B cell (primary cell): ENCODE results near the gene WDR5B. TPM values are rescaled to one million over a fixed set of nuclear protein-coding genes. Genes with fewer than 3 reads are reported as not detected.
A peak's percentile ranks its signal among the peaks of the same experiment; 100 is the strongest.

Experiments used
- ATAC-seq: fragments of 200-7000 bp; cut with Tn5 transposase; one replicate; pipeline ENCODE4 v1.10.0; 2021; ENCODE audit warnings: low read depth, mild to moderate bottlenecking, moderate number of reproducible peaks, moderate library complexity
- CTCF ChIA-PET: fragments of 350-600 bp; sonication (Branson Sonifier 250); formaldehyde crosslinking; loops from one replicate; lab custom pipeline; 2021; ENCODE audit warnings: antibody characterized with exemption, inconsistent platforms; lab: Charles Lee
- POLR2A ChIA-PET: fragments of 350-600 bp; sonication (Branson Sonifier 250); formaldehyde crosslinking; loops from one replicate; lab custom pipeline; 2021; ENCODE audit warnings: antibody characterized with exemption; lab: Charles Lee
- DNase-seq: peaks from one replicate; pipeline ENCODE4 v3.0.0; 2013
- H2AFZ ChIP-seq: 2 replicates; pipeline ENCODE4 v1.6.1; 2012; ENCODE audit warnings: mild to moderate bottlenecking, low read depth, low read length; ENCODE audit not compliant: insufficient read depth, poor library complexity, severe bottlenecking
- H3K27ac ChIP-seq, 2 donors: 1 replicate in 1 of 2; 2 replicates in 1 of 2; pipeline ENCODE4 v1.5.1; 2012 to 2013; ENCODE audit warnings: low read length in 2 of 2, mild to moderate bottlenecking in 2 of 2, moderate library complexity in 1 of 2
- H3K27me3 ChIP-seq, 4 experiments: fragments of 200-600 bp in 1 of 4; sonication (generic) in 1 of 4; replicated peaks in 1 of 4; 1 replicate in 2 of 4; 2 replicates in 2 of 4; pipeline versions ENCODE4 v1.6.1 to v1.7.0; 2013 to 2016; ENCODE audit warnings: low read length in 3 of 4, mild to moderate bottlenecking in 2 of 4, mixed read lengths in 1 of 4, moderate library complexity in 1 of 4; ENCODE audit not compliant: insufficient read depth in 4 of 4, control insufficient read depth in 3 of 4; ENCODE audit errors: control extremely low read depth in 1 of 4
- H3K36me3 ChIP-seq, 2 experiments: replicated peaks in 1 of 2; 1 replicate in 1 of 2; 2 replicates in 1 of 2; pipeline versions ENCODE4 v1.6.1 to v1.7.1; 2013; ENCODE audit warnings: low read length in 1 of 2; ENCODE audit not compliant: insufficient read depth in 2 of 2, control insufficient read depth in 1 of 2; ENCODE audit errors: control extremely low read depth in 1 of 2, extremely low read depth in 1 of 2
- H3K4me1 ChIP-seq, 2 donors: fragments of 200-600 bp in 1 of 2; sonication (generic) in 1 of 2; 1 replicate in 1 of 2; 2 replicates in 1 of 2; pipeline versions ENCODE4 v1.5.1 to v1.6.1; 2013 to 2017; ENCODE audit warnings: low read length in 2 of 2; ENCODE audit not compliant: control insufficient read depth in 2 of 2, insufficient read depth in 2 of 2
- H3K4me2 ChIP-seq: replicated peaks from 2 replicates; pipeline ENCODE3; 2012; ENCODE audit warnings: mild to moderate bottlenecking, low read depth, low read length; ENCODE audit not compliant: poor library complexity, severe bottlenecking
- H3K4me3 ChIP-seq, 5 experiments: fragments of 200-600 bp in 1 of 5; sonication (generic) in 1 of 5; 1 replicate in 3 of 5; 2 replicates in 2 of 5; pipeline versions ENCODE4 v1.5.1 to v1.7.0; 2011 to 2016; ENCODE audit warnings: low read length in 4 of 5, mild to moderate bottlenecking in 4 of 5, low read depth in 2 of 5, control low read depth in 1 of 5, moderate library complexity in 1 of 5; ENCODE audit not compliant: insufficient read depth in 1 of 5; ENCODE audit errors: control extremely low read depth in 1 of 5, extremely low read depth in 1 of 5
- H3K79me2 ChIP-seq: fragments of 200-600 bp; sonication (generic); one replicate; pipeline ENCODE4 v1.6.0; 2016; ENCODE audit warnings: low read length; ENCODE audit not compliant: control insufficient read depth, insufficient read depth
- H3K9ac ChIP-seq: fragments of 200-600 bp; sonication (generic); 2 replicates; pipeline ENCODE4 v1.6.1; 2017; ENCODE audit warnings: mild to moderate bottlenecking, low read length, moderate library complexity
- H3K9me3 ChIP-seq, 3 donors: one replicate each; pipeline versions ENCODE4 v1.6.1 to v1.7.1; 2013; ENCODE audit warnings: low read length in 2 of 3; ENCODE audit not compliant: control insufficient read depth in 2 of 3, insufficient read depth in 1 of 3; ENCODE audit errors: control extremely low read depth in 1 of 3
- H4K20me1 ChIP-seq: 2 replicates; pipeline ENCODE4 v1.6.0; 2012; ENCODE audit warnings: mild to moderate bottlenecking, low read length; ENCODE audit not compliant: insufficient read depth, control insufficient read depth, poor library complexity, severe bottlenecking
- H3K27ac Mint-ChIP-seq: one replicate; pipeline ENCODE4 v1.8.0; 2021; ENCODE audit warnings: mixed read lengths
- H3K27me3 Mint-ChIP-seq: one replicate; pipeline ENCODE4 v1.8.0; 2021; ENCODE audit warnings: mixed read lengths
- H3K4me1 Mint-ChIP-seq: one replicate; pipeline ENCODE4 v1.8.0; 2021; ENCODE audit warnings: mixed read lengths
- H3K4me3 Mint-ChIP-seq: one replicate; pipeline ENCODE4 v1.8.0; 2021; ENCODE audit warnings: mixed read lengths
- H3K9me3 Mint-ChIP-seq: one replicate; pipeline ENCODE4 v1.8.0; 2022; ENCODE audit warnings: mixed read lengths; ENCODE audit not compliant: insufficient read depth
- CTCF ChIP-seq: fragments of 200-600 bp; IDR thresholded peaks from one replicate; pipeline ENCODE4 v1.8.0; 2022; ENCODE audit warnings: antibody characterized with exemption, mild to moderate bottlenecking
- EZH2 ChIP-seq: IDR thresholded peaks from 2 replicates; pipeline ENCODE4 v1.6.1; 2012; ENCODE audit warnings: borderline replicate concordance, low read depth, mild to moderate bottlenecking, moderate library complexity, low read length; ENCODE audit not compliant: insufficient read depth, poor library complexity, severe bottlenecking
- WGBS: methylation state at CpG from one replicate; pipeline ENCODE4 v1.1.5; 2013; ENCODE audit warnings: missing lambda C conversion rate; ENCODE audit not compliant: insufficient coverage; 5-methylcytosine and 5-hydroxymethylcytosine counted together
- intact Hi-C: fragments of 100-400 bp; cut with micrococcal nuclease; formaldehyde crosslinking; loops from one replicate; pipeline ENCODE4 v1.10.0; 2022
- polyA plus RNA-seq: library from polyadenylated mRNA; depleted of rRNA; stranded (reverse); fragments of >200 nt; gene quantifications from 2 replicates; pipeline ENCODE4 v1.2.3, GENCODE V29; 2012
- total RNA-seq, 2 donors: library from RNA; stranded (reverse); fragments of 120-200 nt in 1 of 2; gene quantifications; 1 replicate in 1 of 2; 2 replicates in 1 of 2; pipeline versions ENCODE4 v1.2.3 to v1.2.4, GENCODE V29; 2013 to 2022

Gene WDR5B
- total and polyA plus RNA-seq, 2 donors (not counting 1 experiment from before 2014, with no cell fraction given) = 3.5 to 11.6 TPM

- Mint-ChIP-seq H3K27me3 (no peaks in the 10 kb centered on the region), H3K4me3 (peak within 1 kb of the TSS; percentile 93), H3K9me3 (no peaks in the 10 kb centered on the region), H3K27ac (peak within 1 kb of the TSS; percentile 94), H3K4me1 (peaks cover 30% of the 10 kb centered on the region)
- peak within 1 kb of the TSS; percentile 90 for H2AFZ ChIP-seq
- no peaks in the 10 kb centered on the region for H3K9me3 ChIP-seq
- peak within 1 kb of the TSS; percentile 86 for H3K4me2 ChIP-seq
- H3K9ac ChIP-seq = peak within 1 kb of the TSS; percentile 80
- peak within 1 kb of the TSS; percentile 75 to 95 (median 86) for H3K4me3 ChIP-seq
- ChIA-PET POLR2A (interaction anchor here (1.2 to 2.2 kb wide), 4 partner anchors 26 to 411 kb away, joined by 5 to 25 read pairs (median 7); partner anchors contain the start of genes HSPBAP1, KPNA1 and WDR5B), CTCF (interaction anchor here (1.1 to 4.0 kb wide), 4 partner anchors 10 to 75 kb away, joined by 3 to 38 read pairs (median 10); partner anchors contain the start of gene WDR5B)
- peak within 1 kb of the TSS; percentile 82 to 83 for H3K27ac ChIP-seq
- peaks cover 27% of the 10 kb centered on the region for H3K79me2 ChIP-seq
- H3K36me3 ChIP-seq = peaks cover 0 to 3% of the 10 kb centered on the region in 2 experiments
- no peaks in the 10 kb centered on the region for H3K27me3 ChIP-seq
- whole genome bisulfite sequencing = 0% methylated on average over 24 of the region's 31 CpGs
- DNase-seq (peak; percentile 88), ATAC-seq (peak; percentile 48)
- intact Hi-C loops = loop anchor here (5.0 kb wide), 2 partner anchors 819 to 1786 kb away; partner anchors contain the start of genes NDUFB4 and SEC22A
- no peaks in the 10 kb centered on the region for H4K20me1 ChIP-seq
- peaks cover 11 to 15% of the 10 kb centered on the region in 2 donors for H3K4me1 ChIP-seq
- TF ChIP-seq EZH2 = no peak
- no peak for TF ChIP-seq CTCF
These were observed 32.8 kb downstream of the WDR5B start, which contains the start of gene MIX23 for GRCh38 chr3:122382888-122383666. TSS of gene MIX23 (minus strand) at chr3:122383231. CDS start at chr3:122383224, 7 bp downstream.

GRCh38 chr3:122377975-122378374, 37.9 kb downstream of the WDR5B start:
- TF ChIP-seq CTCF (no peak), EZH2 (no peak)
- Histone ChIP-seq H3K27me3 (no peaks in the 10 kb centered on the region), H3K79me2 (peaks cover 40% of the 10 kb centered on the region), H3K36me3 (peaks cover 0 to 3% of the 10 kb centered on the region in 2 experiments), H3K9me3 (no peaks in the 10 kb centered on the region), H3K4me1 (peaks cover 6 to 7% of the 10 kb centered on the region in 2 donors), H2AFZ (no peak overlapping the region), H3K27ac (no peak overlapping the region), H3K4me3 (no peak overlapping the region), H4K20me1 (no peaks in the 10 kb centered on the region), H3K4me2 (no peak overlapping the region), H3K9ac (no peak overlapping the region)
- Mint-ChIP-seq H3K4me1 (peaks cover 12% of the 10 kb centered on the region), H3K9me3 (no peaks in the 10 kb centered on the region), H3K27ac (no peak overlapping the region), H3K27me3 (no peaks in the 10 kb centered on the region), H3K4me3 (no peak overlapping the region)
- POLR2A ChIA-PET = no interaction called here
- ATAC-seq (no peak), DNase-seq (no peak)
- intact Hi-C loops = no loop called here
- CTCF ChIA-PET = no interaction called here
- 100% methylated on average over 1 of the region's 4 CpGs for WGBS
